Measurements from ENCODE around the gene DHRS3.

Gene DHRS3

DNA sequence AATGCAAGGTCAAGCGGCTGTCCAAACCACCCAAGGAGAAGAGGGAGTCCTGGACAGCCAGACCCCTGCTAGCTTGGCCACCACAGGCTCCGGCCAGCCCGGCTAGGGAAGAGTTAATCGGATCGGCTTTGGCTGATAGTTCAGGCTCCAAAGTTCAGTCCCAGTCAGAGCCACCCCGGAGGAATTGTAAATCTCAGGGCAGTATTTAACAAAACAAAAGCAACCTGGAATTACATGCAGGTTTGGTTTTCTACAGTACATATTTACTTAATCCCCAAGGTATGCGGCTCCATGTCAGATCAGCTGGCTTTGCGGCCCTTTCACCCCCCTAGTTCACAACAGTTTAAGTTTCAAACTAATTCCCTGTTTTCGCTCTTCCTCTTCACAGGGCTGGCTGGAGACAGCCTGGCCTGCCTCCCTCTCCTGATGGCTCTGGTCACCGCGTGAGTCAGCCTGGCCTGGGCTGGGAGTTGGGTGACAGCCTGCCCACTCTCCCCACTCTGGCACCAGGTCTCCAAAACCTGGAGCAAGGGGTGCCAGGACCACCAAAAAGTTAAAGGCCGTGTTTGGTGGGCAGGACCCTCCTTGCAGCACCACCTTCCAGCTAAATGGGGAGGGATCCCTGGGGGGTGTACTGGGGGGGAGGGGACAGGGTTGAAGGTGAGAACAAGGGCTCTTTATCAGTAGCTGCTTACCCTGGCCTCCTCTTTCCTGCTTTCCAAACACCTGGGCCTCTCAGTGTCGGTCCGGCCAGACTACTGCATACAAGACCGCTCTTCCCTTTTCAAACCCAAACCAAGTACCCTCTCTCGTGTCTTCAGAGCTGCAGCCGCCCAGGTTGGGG, 1.9 kb downstream of the DHRS3 start:
- DNase-seq (ENCODE audit: low read depth) = no peak

DNA sequence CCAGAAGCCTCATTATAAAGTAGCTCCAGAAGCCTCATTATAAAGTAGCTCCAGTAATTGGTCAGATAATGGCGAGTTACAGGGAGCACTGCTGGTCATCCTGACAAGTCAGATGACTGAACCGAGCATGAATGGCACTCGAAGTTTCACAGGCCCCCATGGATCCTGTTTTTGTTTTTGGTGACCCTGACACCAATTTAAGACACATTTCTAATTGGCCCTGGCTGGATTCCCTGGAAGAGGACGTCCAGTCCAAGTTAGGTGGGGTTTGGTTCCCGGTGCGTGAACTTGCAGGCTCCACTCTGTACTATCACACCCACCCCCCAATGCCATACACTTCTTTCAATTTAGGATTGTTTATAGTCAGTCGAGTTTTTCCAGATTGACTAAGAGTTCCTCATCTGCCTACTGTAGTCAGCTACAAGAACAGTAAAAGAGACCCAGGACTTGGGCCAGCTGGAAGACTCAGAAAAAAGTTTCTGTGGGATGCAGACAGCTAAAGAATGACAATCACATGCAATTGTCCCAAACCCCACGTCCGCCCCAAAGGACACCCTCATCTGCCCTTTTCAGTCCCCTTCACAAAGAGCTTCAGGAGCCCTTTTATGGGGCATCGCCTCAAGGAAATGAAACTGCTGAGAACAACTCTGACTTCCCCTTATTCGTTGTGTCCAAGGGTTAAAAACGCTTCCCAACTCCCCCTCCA, 2.7 kb downstream of the DHRS3 start:
- DNase-seq (ENCODE audit: low read depth) = no peak

DNA sequence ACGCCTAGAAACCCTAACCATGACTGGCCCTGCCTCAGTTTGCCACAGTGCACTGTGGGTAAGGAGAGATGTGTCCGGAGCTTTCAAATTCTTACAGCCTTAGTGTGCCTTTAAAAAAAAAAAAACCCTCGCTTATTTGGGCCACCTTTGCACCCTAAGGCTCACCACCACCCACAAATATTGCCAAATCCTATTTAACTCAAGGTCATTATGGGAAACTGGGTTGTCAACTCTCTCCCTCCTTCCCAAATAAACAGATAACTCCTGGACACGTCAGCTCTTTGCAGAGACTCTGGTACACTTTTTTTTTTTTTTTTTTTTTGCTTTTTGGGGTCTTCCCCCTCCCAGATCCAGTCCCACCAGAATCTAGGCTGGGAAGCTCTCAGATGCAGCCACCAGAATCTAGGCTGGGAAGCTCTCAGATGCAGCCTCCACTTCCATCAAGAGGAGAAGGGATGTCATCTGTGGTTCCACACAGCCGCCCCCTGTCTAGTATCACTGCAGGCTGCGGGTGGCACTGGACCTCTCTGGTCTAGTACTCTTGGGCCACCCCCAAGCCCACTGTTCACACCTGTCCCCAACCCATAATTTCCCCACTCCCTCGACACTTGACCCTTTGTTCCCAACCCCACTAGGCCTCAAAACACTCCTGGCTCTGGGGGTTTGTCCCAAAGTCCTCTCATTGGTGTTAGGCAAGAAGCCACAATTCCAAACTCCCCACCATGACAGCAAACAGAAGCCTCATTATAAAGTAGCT, 3.4 kb downstream of the DHRS3 start:
- DNase-seq (ENCODE audit: low read depth) = no peak

DNA sequence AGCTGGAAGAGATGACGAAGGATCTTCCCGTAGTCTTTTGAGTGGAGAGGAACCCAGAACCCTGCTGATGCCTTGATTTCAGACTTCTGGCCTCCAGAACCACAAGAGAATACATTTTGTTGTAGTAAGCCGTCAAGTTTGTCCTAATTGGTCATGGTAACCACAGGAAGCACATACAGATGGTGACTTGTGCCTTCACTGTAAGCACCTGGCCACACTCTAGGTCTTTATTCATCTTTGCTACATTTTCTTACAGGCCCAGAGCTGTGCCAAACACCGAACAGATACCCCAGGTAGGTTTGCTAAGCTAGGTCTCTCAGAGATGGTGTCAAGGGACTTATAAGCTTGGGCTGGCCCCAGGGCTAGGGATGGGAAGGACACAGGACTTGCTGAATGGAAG, 4.8 kb downstream of the DHRS3 start:
- no peak for DNase-seq (ENCODE audit: low read depth)

DNA sequence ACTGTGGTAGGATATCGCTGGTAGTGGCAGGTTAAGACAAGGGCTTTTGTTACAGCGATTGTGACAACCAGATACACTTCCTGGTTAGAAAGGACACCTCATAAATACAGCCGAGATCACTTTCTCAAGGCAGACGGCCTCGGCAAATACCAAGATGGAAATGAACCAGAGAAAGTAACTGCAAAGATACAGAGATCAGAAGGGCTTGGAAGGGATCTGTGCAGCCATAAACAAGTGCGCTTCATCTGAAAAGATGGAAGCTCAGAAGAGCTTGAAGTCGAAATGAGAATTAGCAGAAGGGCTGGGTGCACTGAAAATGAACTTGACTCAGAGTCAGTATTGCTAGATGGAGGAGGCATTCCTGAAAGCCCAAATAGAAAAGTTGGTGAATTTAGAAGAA, 7.1 kb downstream of the DHRS3 start:
- DNase-seq (ENCODE audit: low read depth) = no peak

DNA sequence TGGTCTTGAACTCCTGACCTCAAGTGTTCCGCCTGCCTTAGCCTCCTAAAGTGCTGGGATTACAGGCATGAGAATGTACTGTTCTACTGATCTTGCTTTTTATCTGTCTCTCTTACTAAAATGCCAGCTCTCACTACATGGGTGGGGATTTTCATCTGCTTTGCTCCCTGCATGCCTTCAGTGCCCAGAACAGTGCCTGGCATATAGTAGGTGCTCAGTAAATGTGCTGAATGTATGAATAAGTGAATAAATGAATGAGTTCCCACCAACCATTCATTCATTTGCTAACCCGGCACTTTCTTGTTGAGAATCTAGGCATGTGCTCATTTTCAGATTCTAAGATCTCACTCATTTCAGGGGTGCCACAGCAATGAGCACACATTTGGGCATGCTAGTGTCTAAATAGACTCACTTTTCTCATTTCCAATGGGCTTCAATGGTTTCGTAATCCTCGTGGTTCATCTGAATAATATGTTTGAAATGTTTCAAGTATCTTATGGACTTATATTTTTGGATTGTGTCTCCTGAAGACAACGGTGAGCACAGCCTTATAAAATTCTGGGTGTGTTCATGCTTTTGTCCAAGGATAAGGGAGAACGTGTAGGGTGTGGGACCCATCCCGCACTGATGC, 7.6 kb downstream of the DHRS3 start:
- DNase-seq (ENCODE audit: low read depth) = no peak

DNA sequence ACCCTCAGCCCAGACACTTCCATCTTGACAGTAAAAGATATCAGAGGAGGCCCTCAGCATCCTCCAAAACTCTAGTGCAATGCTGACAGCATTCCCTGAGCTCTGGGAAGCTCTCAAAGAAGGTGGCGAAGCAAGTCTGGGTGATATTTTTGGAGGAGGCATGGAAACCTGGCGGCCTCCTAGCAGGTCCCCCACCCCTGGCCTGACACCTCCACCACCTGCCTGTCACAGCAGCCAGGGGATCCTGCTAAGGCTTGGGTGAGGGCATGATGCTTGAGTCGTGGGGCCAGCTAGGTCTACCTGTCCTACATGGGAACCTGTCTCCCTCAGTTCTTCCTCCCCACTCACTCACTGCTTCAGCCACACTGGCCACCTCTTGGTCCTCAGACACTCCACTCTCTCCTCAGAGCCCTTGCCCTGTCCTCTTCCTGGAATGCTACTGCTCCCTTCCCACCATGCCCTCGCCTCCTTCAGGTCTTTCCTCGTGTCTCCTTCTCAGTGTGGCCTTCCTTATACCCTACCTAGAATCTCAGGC, 8.5 kb downstream of the DHRS3 start:
- DNase-seq (ENCODE audit: low read depth) = no peak

DNA sequence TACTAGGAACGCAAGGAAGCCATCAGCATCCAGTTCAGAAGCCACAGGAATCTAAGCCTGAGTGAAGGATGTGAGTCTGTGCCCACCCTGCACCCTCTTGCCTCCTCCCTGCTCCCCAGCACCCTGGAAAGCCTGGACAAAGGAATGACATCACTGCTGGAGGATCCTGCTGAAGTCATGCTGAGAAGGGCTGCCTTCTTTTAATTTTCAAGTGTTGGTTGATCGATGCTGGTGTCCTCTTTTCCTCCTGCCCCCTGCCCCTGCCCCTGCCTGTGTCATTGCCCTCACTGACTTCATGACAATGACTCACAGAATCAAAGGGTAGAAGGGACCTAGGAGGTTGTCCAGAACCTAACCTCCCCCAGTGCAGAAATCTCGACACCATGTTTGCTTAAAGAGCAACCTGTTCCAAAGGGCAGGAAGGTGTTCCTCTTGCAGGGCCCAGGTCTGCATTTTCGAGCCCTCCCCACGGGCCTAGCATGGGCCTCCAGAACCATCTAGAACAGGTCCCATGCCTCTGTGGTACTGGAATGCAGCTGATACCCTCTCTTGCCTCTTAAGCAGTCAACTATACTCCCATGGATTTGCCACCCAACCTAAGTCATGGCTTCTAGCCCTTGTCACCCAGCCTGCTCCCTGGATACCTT, 9.6 kb downstream of the DHRS3 start:
- DNase-seq (ENCODE audit: low read depth) = no peak

DNA sequence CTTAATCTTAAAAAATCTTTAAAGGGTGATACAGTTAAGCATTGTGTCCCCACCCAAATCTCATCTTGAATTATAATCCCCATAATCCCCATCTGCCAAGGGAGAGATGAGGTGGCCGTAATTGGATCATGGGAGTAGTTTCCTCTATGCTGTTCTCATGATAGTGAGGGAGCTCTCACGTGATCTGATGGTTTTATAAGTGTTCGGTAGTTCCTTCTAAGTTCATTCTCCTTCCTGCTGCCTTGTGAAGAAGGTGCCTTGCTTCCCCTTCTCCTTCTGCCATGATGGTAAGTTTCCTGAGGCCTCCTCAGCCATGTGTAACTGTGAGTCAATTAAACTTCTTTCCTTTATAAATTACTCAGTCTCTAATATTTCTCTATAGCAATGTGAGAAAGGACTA, 10.7 kb downstream of the DHRS3 start:
- DNase-seq (ENCODE audit: low read depth) = no peak

DNA sequence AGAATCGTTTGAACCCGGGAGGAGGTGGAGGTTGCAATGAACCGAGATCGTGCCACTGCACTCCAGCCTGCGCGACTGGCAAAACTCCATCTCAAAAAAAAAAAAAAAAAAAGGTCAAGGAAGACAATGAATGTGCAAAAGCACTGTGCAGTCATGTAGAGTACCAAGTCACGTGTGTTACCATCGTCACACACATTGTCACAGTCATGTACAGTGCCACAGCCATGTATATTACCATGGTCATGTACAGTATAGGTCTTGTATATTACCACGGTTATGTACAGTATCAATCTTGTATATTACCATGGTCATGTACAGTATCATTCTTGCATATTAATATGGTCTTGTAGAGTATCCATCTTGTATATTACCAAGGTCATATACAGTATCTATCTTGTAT, 13.0 kb downstream of the DHRS3 start:
- no peak for DNase-seq (ENCODE audit: low read depth)

DNA sequence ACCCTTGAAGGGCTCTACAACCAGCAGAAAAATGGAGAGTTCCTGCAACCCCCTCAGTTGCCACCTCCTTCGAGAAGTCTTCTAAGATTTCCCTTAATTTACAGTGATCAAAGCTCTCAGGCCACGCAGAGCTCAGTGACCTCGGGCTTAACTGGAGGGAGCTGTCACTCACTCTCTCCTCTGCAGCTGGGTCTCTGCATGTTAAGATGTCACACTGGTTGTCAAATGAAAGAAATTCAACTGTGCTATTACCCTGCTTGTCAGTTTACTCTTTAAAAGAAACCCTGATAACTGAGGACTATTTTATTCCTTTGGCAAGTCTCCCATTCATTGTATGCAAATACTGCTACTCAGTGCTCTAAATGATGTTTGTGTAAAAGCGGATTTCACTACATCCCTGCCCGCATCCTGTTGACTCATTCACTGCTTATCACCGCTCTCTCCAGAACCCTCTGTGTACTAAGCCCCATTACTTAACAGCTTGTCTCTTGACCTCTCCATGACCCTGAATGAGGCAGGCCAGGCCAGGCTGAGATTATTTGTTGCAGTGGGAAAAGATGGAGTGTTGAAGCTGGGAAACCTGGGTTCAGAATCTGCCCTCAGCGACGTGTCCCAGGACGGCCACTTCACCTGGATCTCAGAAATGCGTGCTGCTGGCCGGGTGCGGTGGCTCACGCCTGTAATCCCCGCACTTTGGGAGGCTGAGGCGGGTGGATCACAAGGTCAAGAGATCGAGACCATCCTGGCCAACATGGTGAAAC, 13.7 kb downstream of the DHRS3 start:
- peak; percentile 88 for DNase-seq (ENCODE audit: low read depth)

DNA sequence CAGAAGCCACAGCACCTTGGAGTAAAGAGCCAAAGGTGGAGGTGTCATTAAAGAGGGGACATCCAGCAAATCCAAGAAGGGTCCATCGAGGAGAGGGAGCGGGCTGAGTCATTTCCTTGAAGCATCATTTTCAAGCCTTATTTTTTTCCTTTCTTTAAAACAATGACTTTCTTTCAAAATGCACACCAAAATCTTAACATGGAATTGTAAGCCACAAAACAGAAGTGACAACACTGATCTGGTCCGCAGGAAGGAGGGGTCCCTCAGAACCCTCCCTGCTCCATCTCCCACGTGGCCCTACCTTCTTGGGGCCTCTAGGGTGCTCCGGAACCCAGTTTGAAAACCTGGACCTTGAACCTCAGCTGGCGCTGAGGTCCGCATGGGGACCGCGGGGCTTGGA, 14.8 kb downstream of the DHRS3 start:
- DNase-seq (ENCODE audit: low read depth) = no peak

DNA sequence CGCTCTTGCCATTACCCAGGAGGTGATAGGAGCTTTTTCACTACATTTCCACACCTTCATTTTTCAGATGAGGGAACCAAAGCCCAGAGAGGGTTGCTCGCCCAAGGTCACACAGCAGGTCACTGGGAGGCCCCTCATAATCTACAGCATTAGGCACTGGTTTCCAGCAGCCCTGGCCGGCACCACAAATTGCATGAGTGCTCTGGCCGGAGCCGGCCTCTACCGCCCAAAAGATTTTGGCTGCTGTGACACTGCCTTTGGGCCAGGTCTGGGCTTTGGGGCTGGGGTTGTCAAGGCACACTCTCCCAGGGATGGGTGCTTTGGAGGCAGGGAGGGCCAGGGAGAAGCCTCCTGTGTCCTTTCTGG, 15.4 kb downstream of the DHRS3 start:
- no peak for DNase-seq (ENCODE audit: low read depth)

DNA sequence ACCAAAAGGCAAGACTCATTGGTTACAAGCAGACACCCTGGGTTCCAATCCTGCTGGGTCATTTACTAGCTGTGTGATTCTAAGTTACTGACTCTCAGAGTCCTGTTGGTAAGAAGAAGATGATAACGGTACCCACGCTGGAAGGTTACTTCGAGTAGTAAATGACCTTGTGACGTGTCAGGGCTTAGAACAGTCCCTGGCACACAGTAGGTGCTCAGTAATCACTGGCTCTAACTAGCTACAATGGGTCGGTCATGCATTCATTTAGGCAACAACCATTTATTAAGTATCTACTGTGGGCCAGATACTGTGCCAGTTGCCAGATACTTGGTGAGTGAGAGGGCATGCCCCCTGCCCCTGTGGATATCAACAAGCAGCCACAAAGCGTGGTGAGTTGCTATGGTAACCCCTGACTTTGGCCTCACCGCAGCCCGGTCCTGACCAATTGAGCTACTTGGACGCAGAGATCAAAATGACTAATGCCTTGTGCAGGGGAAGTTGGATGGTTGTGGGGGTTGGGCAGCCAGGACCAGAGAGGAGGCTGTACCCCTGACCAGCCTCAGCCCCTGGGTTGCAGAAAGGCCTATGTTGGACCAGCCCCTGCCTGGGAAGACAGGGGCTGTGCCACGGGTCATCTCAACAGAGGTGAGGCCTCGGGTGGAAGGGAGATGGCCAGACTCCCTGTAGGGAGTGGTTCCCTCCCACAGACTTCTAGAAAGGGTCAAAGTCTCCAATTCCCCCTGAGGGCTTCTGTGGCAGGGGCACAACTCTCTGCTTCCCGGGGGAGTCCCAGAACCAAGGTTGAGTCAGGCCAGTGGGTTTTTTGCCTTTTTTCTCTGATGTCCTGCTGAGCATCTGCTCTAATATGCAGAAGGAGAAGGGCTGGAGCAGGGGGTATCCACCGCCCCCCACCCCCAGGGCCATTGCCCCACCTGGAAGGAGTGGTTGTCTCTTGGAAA, 16.0 kb downstream of the DHRS3 start:
- peak; percentile 82 for DNase-seq (ENCODE audit: low read depth)

DNA sequence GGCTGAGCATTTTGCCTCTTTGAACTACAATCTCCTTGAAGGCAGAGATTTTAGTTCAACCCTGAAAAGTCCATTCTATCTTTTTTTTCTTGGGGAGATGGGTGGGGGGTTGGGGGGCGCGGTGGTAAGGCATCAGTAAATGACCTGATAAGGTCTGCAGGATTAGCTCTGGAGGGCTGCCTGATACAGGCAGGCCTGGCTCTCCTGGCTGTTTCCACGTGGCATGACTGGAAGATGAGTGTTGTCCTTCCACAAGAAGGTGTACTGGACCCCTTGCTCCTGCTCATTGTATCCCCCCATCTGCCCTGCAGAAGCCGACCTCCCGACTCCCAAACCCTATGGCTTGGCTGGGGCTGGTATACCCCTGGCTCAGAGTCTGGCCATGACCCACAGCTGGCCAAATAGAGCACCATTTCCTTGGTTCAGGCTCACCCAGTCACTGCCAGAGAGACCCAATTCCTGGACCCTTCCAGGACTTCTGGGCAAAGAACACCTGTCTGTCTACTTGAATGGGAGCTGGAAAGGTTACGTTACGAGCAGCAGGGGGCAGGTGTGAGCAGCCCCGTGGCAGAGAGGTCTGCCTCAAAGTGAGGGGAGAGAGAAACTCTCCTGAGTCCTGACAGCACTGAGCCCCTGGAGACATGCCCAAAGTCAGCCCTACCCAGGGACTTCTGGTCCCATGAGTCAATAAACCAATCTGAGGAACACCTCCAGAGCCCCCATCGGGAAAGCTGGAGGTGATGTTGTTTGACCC, 17.0 kb downstream of the DHRS3 start:
- no peak for DNase-seq (ENCODE audit: low read depth)

DNA sequence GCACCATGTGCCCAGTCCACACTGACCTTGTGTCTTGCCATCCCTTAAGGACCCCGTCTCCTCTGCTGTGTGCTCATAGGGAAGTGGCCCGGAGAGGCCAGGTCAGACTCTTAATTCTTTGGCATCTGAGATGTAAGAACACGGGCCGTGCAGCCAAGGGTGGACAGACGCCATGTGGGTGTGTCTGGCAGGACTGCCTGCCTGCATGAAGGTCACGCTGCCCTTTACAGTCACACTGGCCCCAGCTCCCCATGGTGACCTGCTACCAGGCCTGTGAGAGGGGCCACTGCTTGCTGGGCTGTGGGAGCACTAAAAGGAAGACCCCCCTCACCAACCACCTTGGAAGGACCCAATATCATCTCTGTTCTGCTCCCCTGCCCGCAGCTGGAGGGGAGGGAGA, 17.7 kb downstream of the DHRS3 start:
- no peak for DNase-seq (ENCODE audit: low read depth)

DNA sequence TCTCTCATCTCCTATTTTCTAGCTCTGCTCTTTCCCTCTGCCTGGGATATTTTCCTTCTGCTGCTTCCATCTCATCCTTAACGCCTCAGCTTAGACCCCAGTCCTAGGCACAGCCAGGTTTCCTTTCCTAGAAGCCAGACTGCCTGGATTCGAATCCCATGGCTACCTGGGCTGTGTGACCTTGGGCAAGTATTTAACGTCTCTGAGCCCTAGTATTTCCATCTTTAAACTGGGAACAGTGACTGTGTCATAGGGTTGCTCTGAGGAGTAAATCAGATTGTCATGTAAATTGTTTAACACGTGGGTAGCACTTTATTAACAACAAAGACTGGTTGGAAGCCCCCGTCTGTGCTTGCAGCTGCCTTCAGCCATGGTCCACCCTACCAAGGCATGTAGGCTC, 18.4 kb downstream of the DHRS3 start:
- no peak for DNase-seq (ENCODE audit: low read depth)

DNA sequence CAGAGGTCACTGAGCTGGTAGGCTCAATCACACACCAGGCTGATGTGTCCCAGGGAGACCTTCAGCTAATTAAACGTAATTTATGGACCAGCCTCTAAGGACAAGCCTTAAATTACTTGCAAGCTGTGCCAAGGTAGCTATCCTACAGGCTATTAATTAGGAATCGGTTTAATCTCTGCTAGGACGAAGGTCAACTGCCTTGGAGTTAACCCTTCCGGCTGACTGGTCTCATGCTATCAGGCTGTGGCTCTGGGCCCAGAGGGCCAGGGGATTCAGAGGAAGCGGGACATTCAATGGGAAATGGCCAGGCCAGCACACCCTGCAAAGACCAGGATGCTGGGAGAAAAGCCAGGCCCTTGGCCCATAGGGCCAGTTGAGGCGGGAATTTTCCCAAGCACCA, 19.0 kb downstream of the DHRS3 start:
- DNase-seq (ENCODE audit: low read depth) = no peak

DNA sequence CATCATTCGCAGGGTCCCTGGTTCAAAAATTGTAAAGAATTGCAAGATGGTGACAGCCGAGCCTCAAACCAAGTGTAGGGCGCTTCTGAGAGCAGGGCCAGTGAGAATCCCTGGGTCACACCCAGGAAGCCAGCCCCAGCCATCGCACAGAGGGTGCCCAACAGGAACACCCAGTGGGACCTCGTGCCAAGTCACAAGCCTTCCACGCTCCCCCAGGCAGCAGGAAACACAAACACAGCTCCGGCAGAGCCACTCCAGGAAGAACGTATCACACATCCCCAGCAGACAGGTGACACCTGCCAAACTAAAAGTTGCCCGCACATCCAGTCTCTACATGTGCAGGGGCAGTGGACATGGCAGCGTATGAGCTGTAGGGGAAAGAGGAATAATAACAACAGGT, 20.2 kb downstream of the DHRS3 start:
- no peak for DNase-seq (ENCODE audit: low read depth)
